NAMALWA (cell line): Measurements from ENCODE around the gene CNDP2.

Experiments used
- DNase-seq: peaks from one replicate; pipeline ENCODE4 v3.0.0-alpha.2; 2015; ENCODE audit warnings: low spot score

CNDP2 gene

DNA sequence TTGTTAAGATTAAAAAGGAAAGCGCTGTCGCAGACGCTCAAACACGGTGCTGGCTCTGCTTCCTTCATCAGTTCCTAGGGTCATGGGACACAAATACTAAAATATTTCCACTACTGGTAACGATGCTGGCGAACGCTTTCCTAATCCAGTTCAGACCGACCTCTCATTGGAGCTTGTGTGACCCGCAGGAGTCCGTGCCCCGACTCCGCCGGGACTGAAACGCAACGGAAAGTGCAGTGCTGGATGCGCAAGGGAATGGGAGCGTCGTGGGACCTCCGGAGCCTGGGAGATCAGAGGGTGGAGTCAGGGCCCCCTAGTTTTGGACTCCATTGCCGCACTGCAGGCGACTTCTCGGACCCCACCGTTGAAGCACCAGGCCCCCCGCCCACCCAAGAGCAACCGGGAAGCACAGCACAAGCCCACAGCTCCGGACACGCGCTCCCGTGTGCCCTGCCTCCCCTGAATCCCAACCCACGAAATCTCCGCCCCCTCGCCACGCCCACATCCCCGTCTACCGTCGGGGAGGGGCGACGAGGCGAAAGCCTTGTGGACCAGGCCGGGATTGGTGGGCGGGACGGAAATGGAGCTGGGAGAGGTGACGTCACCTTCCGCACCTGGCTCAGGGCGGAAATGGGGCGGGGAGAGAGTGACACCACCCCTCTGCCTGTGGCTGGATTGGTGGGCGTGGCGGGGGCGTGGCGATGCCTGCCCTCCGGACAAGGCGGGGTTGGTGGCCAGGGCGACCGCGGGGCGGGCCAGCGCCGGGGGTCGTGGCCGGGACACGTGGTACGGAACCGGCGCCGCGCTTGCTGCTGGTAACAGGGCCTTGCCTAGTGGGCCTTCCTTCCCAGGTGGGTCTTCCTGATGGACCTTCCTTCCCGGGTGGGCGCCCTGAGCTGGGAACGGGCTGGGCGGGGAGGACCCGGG, at the start of gene CNDP2:
CNDP2 (plus strand) TSS at position 783 of the 927 bp plus-strand sequence. CDS start 3,611 bp downstream, outside the sequence.
- DNase-seq: peak; percentile 99

DNA sequence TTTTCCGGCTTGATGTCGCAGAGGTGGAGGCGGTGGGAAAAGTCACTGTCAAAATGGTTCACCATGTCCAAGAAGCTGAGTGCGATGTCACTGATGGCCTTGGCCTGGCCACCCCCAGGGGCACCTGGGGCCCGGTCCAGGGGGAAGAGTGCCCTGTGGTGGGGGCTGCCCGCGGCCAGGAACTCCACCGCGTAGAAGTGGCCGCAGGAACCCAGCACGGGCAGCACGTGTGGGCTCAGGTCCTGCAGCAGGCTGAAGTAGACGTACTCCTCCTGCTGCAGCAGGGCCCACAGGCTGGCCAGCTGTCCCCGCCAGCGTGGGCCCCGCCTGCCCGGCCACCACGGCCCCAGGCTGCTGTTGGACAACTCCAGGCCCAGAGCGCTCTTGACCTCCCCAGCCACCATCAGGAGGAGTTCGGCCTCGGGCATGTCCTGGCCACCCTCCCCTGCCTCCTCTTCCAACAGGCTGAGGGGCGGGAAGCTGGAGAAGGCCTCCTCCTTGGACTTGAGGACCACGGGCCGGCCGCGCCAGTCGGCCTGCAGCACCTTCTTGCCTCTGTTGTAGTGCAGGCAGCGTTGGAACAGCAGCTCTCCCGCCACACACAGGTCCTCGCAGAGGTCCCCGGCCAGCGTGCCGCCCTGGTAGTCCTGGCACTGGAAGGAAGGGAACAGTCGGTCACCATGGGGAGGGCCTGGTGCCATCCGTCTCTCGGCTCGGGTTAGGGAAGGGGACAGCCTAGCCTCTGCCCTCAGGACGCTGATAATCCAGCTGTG, 49.3 kb upstream of the CNDP2 start:
- no peak for DNase-seq

DNA sequence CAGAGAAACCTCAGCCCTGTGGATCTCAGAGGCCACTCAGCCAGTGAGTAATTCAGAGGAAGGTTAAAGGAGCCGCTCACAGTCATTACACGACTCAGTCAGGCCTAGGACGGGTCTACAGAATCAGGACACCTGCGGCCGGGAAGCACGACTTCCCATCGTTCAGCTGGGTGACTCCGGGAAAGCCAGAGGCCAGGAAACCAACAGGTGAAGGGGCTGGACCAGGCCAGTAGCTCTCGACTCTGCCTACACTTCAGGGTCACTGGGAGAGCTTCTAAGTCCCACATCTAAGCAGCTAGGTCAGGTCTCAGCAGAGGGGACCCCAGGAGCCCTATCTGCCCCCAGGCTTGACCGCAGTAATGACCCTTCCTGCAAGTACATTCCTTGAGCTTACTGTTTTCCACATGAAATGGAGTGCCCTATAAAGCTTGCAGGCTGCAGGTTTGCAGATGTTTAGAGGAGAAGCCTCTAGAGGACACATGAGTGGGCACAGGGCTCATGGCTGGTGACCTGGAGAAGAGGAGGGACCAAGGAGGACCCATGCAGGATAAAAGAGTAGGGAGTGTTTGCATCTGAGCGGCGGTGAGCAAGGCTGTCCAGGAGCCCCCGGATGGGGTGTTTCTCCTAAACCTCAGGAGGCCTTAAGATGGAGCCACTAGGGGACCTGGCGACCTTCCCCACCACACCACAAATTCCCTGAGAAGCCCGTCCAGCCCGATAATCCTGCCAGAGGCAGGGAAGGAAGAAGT, 48.6 kb upstream of the CNDP2 start:
- DNase-seq: no peak

DNA sequence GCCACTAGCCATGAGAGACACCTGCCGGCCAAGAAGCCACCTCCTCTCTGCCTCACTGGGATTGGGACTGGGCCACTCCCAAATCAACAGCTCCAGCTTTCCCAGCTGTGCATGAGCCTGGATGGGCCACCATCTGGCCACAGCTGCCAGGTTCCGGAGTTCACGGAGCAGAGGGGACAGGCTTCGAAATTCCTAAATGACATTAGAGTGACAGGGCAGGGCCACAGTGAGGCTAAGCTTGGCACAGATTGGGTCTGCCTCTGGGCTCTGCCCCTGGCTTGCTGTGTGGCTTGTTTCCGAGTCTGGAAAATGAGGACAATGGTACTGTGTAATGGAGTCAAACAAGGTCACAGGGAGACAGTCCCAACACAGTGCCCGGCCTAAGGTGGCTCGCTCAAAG, 45.5 kb upstream of the CNDP2 start:
- no peak for DNase-seq

DNA sequence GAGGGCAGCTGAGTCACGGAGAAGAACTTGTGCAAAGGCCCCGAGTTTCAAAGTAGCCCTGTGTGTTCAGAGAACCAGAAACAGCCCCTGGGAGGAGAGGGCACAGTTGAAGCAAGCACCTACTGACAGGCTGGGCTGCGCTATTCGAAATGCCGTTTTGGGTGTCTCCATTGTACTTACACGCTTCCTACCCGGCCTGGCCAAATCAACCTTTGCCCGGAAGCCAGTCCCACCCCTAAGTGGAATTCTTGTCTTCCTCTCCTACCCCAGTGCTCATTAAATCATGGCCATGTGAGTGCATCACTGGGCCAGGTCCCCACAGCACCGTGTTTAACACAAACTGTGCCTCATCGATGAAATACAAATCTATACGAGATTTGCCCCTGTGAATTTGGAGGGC, 45.0 kb upstream of the CNDP2 start:
- no peak for DNase-seq

DNA sequence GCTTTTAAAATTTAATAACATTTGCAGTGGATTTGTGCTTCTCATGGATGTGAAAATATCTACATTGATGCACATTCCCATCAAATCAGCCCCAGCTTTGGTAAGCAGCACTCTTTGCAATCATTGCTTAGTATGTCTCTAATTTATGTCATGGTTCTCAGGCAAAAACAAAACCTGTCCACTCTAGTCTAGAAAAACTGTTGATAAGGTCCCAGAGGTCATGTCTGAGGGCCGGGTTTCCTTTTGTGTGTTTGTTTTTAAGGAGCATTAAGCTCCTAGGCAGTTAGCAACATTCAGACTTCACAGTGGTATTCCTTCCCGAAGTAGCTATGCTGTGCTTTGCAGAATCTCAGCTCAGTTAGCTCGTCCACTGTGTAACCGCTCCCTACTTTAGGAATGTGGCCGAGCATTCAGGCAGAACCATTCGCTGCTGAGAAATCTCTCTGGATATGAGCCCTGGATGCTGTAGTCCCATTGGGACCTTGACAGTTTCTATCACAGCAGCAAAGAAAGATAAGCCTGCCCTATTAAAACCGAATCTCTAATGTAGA, 43.1 kb upstream of the CNDP2 start:
- no peak for DNase-seq

DNA sequence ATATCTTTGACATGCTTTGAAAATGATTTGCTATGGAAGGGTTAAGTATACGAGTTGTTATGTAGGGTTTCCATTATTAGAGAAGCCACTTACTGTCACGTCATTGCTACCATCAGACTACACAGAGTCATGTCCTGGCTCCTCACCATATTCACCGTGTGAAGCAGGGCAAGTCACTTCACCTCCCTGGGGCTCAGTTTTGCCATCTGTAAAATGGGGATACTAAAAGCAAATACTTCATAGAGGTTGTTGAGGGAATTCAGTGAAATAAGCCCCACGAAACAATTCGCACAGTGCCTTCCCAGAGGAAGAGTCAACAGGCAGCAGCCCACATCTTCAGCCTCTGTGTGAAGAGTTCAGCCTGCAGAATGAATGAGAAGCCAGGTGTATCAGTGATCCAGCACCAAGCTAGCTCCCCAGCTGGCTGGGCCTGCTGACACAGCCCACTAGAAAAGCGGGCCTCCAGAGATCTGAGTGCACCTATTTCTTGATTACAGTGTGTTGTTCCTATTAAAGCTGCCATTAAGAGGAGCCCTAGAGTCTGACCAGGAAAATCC, 42.4 kb upstream of the CNDP2 start:
- no peak for DNase-seq

DNA sequence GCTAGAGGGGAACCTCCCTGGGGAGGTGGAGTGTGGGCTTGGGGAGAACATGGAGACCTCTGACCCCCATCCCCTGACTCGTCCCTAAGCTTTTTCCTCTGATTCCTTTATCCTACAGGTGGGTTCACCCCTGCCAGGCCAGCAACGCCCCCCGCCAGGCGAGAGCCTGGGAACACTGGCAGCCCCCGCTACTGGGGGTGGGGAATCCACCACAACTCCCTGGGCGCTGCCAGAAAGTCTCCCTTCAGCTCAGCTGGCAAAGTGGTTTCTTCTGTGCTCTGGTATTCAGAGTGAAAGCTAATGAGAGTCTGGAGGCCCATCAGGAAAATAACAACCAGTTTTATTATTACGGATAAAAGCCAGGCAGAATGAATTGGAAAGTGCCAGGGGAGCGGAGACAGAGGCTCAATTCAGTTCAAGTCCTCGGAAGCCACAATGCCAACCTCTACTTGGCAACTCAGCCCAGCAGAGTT, 41.8 kb upstream of the CNDP2 start:
- DNase-seq: no peak

DNA sequence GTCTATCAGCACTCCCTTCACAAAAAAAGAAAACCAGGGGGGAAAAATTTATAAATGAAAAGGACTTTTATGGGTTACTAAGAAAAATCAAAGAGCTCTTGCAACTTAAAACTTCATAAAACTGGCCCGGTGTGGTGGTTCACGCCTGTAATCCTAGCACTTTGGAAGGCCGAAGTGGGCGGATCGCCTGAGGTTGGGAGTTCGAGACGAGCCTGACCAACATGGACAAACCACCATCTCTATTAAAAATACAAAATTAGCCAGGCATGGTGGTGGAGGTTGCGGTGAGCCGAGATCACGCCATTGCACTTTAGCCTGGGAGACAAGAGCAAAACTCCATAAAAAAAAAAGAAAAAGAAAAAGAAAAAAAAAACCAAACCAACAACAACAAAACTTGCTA, 40.8 kb upstream of the CNDP2 start:
- no peak for DNase-seq

DNA sequence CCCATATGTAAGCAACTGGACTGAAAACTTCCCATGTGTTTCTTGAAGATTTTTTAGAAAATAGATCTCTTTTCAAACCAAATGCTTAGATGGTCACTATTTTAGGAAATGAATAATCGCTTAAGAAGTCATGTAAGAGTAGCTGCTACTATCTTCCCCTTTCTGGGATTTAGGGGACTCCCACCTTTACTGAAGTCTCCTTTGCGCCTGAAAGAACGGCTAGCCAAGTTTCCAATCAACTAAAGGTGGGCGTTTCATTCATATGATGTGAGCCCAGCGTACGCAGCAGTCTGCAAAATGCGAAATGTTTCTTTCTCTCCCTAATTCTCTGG, 40.2 kb upstream of the CNDP2 start:
- DNase-seq: no peak

DNA sequence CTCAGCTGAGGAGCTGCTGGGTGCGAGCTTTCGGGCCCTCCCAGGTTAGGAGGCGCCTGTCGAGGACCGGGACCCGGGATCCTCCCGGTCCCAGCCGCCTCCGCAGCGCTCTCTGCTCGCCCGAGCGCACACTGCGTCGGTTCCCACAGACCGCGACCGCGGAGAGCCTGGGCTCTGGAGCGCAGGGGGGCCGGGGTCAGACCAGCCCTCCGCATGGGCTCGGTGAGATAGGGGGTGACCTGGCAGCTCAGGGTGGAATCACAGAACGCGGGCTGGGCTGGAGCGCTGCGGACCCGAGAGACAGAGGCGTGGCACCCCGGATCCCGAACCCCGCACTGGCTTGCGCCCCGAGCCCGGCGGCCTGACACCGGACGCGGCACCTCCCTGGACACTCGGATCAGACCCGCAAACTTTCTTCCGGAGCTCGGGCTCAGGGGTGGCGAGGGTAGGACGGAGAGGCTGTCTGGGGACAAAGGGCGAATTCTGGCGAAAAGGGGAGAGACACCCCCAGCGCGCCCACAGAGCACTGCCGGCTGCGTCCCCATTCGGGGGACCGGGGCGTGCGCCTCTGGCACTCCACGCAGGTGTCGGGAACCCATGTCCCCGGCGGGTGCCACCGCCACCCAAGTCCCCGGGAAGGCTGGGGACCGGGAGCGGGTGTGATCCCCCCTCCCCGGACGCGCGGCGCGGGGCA, 39.7 kb upstream of the CNDP2 start:
- no peak for DNase-seq

DNA sequence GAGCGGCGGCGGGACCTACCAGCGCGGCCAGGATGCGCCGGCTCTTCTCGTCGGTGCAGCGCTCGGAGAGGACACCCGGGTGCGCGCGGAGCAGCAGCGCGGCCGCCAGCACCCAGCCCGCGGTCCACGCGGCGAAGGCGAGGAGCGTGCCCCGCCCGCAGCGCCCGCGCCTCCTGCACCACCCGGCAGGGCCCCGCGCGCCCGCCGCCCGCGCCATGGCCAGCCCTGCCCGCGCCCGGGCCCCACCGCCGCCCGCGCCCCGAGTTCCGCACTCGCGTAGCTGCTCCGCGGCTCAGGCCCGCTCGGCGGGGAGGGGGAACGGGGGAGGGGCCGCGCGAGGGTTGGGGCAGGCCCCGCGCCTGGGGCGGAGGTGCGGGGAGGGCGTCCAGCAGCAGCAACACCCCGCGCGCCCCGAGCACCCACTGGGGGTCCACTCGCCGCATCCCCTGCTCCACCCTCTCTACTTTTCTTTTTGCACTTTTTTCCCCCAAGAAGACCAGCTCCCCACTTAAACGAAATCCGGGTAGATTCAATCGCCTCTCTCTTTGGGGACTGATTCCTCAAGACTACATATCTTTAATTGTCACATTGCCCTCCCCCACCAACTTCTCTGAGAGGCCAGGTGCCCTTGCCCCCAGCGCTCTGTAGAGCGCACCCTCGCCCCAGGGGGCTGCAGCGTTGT, 39.0 kb upstream of the CNDP2 start, which contains the start of gene DIPK1C:
DIPK1C (minus strand) TSS at position 266 of the 682 bp plus-strand sequence; CDS start at position 217, 49 bp downstream.
- DNase-seq: no peak

DNA sequence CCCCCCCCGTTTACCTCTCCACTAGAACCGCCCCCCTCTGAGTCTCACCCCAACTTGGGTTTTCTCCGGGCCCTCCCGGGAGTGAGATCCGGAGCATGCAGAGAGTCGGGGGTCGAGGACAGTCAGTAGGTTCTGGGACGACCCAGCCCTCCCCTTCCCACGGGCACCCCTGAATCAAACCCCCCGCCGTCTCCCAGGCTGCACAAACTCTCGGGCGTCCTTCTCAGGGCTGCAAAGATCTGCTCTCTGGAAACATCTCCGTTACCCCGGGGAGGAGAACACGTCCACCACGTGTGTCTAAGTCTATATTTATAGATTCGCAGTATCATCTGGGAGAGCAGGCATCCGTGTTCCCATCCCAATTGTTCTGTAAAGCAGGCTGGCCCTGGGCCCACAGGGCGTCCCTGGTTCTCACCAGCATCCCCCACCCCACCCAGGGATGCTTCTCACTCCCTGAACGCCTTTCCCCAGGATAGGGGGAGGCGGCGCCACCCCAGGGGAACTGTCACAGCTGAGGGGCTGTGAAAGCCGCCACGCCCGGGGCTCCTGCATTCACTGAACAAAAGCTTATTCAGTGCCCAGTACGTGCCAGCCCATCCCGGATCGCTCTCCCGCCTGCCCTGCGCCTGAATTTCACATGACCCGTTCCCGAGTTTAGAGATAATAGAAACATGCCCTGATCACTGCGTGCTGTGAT, 38.3 kb upstream of the CNDP2 start:
- DNase-seq: no peak

DNA sequence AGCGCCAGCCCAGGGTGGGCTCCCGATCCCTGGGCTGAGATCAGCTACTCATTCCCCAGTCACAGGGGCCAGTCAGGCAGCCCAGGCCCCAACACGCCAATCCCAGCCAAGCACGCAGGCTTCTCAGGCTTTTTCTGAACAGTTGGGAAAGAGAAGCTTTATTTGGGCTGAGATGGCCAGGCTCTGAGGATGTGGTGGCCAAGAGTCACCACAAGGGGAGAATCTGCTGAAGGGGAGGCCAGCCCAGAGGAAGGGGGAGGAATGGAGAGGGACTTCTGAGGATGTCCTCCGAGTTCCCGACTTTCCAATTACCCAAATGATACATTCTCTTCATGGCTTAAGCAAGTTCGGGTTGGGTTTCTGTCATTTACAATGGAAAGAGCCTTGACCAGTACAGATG, 36.3 kb upstream of the CNDP2 start:
- DNase-seq: no peak

DNA sequence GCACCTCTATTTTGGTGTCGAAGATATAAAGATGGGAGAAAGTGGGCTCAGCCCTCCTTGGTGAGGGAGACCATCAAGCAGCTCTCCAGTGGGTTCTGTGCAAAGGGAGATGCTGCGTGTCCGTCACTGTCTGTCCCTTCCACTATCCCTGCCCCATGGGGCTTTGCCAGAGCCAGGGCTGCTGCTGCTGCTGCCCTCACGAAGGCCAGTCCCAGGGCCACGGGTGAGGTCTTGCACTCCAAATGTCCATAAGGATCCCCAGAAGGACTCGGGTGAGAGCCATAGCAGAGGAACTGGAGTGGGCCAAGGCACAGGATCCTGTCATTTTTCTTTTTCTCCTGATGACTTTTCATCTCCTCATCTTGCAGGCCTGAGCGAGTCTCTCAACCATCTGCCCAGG, 35.3 kb upstream of the CNDP2 start:
- no peak for DNase-seq

DNA sequence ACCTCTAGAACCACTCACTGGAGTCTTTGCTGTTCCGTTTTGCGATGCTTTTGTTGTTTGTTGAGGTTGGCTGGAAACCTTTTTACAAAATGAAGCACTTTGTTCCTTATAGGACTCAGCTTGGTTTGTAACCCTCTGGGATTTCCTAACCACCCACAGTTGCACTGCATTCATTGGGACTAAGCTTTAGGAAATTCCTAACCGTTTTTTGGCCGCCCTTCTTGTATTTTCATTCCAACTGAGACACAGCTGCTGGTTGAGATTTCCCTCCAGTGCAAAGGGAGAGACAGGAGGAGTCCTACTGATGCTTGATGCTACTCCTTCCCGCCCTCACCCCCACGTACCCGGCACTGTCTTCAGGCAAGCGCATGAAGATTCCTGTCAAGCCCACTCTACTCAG, 32.9 kb upstream of the CNDP2 start:
- no peak for DNase-seq

DNA sequence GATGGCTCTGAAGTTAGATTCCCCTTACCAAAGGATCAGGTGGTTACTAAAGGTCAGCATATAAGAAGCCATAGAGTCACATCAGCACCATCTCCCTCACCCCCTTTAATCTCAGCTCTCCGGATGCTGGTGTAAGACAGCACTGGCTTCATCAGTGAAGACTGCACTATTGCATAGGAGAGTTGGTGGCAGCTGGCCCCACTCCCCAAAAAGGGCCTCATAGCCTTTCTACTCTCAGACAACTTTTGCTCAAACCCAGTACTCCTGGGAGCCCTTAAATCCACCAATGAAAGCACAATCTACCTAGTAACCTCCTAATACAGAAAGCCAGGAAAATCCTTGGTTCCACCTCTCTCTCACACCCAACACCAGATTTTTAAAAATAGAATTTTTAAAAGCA, 32.2 kb upstream of the CNDP2 start:
- DNase-seq: no peak

DNA sequence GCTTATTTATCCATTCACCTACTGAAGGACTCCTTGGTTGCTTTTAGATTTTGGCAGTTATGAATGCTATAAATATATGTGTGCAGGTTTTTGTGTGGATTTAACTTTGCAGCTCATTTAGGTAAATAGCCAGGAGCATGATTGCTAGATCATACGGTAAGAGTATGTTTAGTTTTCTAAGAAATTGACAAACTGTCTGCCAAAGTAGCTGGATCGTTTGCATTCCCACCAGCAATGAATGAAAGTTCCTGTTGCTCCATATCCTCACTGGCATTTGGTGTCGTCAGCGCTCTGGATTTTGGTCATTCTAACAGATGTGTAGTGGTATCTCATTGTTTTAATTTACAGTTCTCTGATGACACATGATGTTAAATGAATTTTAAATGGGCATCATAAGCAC, 30.4 kb upstream of the CNDP2 start:
- no peak for DNase-seq

DNA sequence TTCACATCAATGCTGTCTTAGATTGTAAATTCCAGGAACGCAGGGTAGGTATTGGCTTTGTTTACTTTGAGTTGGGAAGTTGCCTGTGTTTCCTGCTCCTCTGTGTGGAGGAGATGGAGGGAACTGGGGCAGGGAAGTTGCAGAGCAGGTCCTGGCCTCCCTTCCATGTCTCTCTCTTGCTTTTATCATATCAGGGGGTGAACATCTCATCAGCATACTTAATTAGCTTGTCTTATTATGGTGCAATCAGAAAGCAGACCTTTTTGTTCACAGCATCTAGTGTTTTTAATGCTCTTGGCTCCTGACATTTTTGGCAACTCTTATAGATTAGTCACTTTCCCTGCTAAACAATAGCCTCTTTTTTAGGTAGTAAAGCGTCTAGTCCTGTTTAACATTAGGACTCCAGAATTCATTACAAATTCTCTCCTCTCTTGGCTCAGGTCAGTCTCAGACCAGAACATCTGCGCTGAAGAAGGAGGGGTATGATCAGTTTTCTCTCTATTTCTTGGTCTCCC, 27.6 kb upstream of the CNDP2 start:
- no peak for DNase-seq

DNA sequence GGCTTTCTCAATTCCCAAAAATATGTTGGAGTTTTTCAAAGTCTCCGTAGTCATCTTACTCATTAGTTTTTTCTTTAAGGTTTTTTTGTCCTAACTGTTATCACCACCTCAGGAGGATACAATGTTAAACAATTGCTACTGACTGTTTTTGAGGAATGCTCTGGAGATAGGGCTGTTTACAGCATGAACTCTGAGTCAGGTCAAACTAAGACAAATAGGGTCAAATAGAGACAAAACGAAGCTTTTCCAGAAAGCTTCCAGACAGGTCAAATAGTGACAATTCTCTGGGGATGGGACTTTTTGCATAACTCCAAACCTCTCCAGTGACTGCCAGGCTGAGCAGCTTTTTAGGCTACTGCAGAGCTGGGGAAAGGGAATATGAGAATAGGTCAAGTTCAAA, 23.9 kb upstream of the CNDP2 start:
- no peak for DNase-seq
